ENCODE results near the gene FUCA1.

- TF ChIP-seq CTCF (IDR thresholded peaks at IDR 0.05; ENCODE audit: low read depth, low read length, poor library complexity, severe bottlenecking) (no peak), EZH2phosphoT487 (IDR thresholded peaks at IDR 0.05; ENCODE audit: borderline replicate concordance, low read length) (no peak)
Measured at GRCh38 chr1:23911921-23912320, 43.8 kb upstream of the FUCA1 start.
